Activated naive CD4-positive, alpha-beta T cell treated with anti-CD3 and anti-CD28 coated beads, Interleukin-2, amount 10 ng/mL, durations not matched to agents 7 days and 5 days (primary cell): ENCODE measurements around the gene CSNK1G2.
"Not testable (repeated sequence)": the region's sequence is repeated elsewhere in the genome, so short reads cannot be mapped to it uniquely, and the experiment has no call there.

ENCODE experiments used
- CTCF ChIA-PET: fragments of 350-600 bp; sonication (Branson Sonifier 250); formaldehyde crosslinking; loops from one replicate; lab custom pipeline; 2021; ENCODE audit warnings: antibody characterized with exemption; lab: Charles Lee
- DNase-seq: peaks from one replicate; pipeline ENCODE4 v3.0.0-alpha.2; 2020
- H3K27ac Mint-ChIP-seq: one replicate; pipeline ENCODE4 v1.8.0; 2021; ENCODE audit warnings: mild to moderate bottlenecking, moderate library complexity, mixed read lengths
- H3K27me3 Mint-ChIP-seq: one replicate; pipeline ENCODE4 v1.8.0; 2021; ENCODE audit warnings: mild to moderate bottlenecking, mixed read lengths
- H3K36me3 Mint-ChIP-seq: one replicate; pipeline ENCODE4 v1.8.0; 2021; ENCODE audit warnings: mixed read lengths
- H3K4me1 Mint-ChIP-seq: one replicate; pipeline ENCODE4 v1.8.0; 2021; ENCODE audit warnings: mixed read lengths
- H3K4me3 Mint-ChIP-seq: one replicate; pipeline ENCODE4 v1.8.0; 2021; ENCODE audit warnings: mild to moderate bottlenecking, moderate library complexity, mixed read lengths
- H3K9me3 Mint-ChIP-seq: one replicate; pipeline ENCODE4 v1.8.0; 2021; ENCODE audit warnings: mixed read lengths

CSNK1G2 gene

GRCh38 chr19:1975162-1975480, 34.1 kb downstream of the CSNK1G2 start:
- Mint-ChIP-seq H3K4me1 (peaks cover 3% of the 10 kb centered on the region), H3K36me3 (peaks cover 14% of the 10 kb centered on the region), H3K9me3 (no peaks in the 10 kb centered on the region), H3K27me3 (no peaks in the 10 kb centered on the region), H3K4me3 (no peak overlapping the region), H3K27ac (peak overlapping the region; percentile 72)
- DNase-seq: no peak
- CTCF ChIA-PET: no interaction called here

- Mint-ChIP-seq H3K36me3 (peaks cover 24% of the 10 kb centered on the region), H3K9me3 (no peaks in the 10 kb centered on the region), H3K27me3 (no peaks in the 10 kb centered on the region), H3K4me1 (peaks cover 3% of the 10 kb centered on the region), H3K27ac (no peak overlapping the region), H3K4me3 (no peak overlapping the region)
- no peak for DNase-seq
- CTCF ChIA-PET: no interaction called here
These were observed 36.1 kb downstream of the CSNK1G2 start for GRCh38 chr19:1977120-1977519.

GRCh38 chr19:1978346-1978894, 37.4 kb downstream of the CSNK1G2 start:
- H3K4me1 Mint-ChIP-seq: peaks cover 2% of the 10 kb centered on the region
- CTCF ChIA-PET: no interaction called here
- no peak for DNase-seq
- H3K27me3 Mint-ChIP-seq: no peaks in the 10 kb centered on the region
- H3K36me3 Mint-ChIP-seq: peaks cover 25% of the 10 kb centered on the region
- H3K4me3 Mint-ChIP-seq: no peak overlapping the region
- no peak overlapping the region for H3K27ac Mint-ChIP-seq
- H3K9me3 Mint-ChIP-seq: no peaks in the 10 kb centered on the region

- Mint-ChIP-seq H3K27me3 (no peaks in the 10 kb centered on the region), H3K27ac (no peak overlapping the region), H3K36me3 (peaks cover 26% of the 10 kb centered on the region), H3K4me1 (no peaks in the 10 kb centered on the region), H3K4me3 (no peak overlapping the region), H3K9me3 (no peaks in the 10 kb centered on the region)
- CTCF ChIA-PET: no interaction called here
- no peak for DNase-seq
These were observed 38.0 kb downstream of the CSNK1G2 start for GRCh38 chr19:1979017-1979416.

GRCh38 chr19:1979642-1980041, 38.7 kb downstream of the CSNK1G2 start:
- no peaks in the 10 kb centered on the region for H3K27me3 Mint-ChIP-seq
- DNase-seq: no peak
- no peaks in the 10 kb centered on the region for H3K4me1 Mint-ChIP-seq
- H3K9me3 Mint-ChIP-seq: no peaks in the 10 kb centered on the region
- H3K4me3 Mint-ChIP-seq: no peak overlapping the region
- CTCF ChIA-PET: no interaction called here
- no peak overlapping the region for H3K27ac Mint-ChIP-seq
- H3K36me3 Mint-ChIP-seq: peaks cover 25% of the 10 kb centered on the region

- Mint-ChIP-seq H3K9me3 (no peaks in the 10 kb centered on the region), H3K4me1 (no peaks in the 10 kb centered on the region), H3K4me3 (no peak overlapping the region), H3K36me3 (peaks cover 26% of the 10 kb centered on the region), H3K27me3 (no peaks in the 10 kb centered on the region), H3K27ac (no peak overlapping the region)
- DNase-seq: no peak
- CTCF ChIA-PET: no interaction called here
These were observed 39.3 kb downstream of the CSNK1G2 start for GRCh38 chr19:1980091-1980808.

GRCh38 chr19:1980809-1981181, 39.8 kb downstream of the CSNK1G2 start:
- no peak overlapping the region for H3K4me3 Mint-ChIP-seq
- peaks cover 27% of the 10 kb centered on the region for H3K36me3 Mint-ChIP-seq
- CTCF ChIA-PET: no interaction called here
- H3K9me3 Mint-ChIP-seq: no peaks in the 10 kb centered on the region
- no peak overlapping the region for H3K27ac Mint-ChIP-seq
- no peaks in the 10 kb centered on the region for H3K27me3 Mint-ChIP-seq
- DNase-seq: no peak
- H3K4me1 Mint-ChIP-seq: no peaks in the 10 kb centered on the region

- no peaks in the 10 kb centered on the region for H3K9me3 Mint-ChIP-seq
- no peaks in the 10 kb centered on the region for H3K27me3 Mint-ChIP-seq
- no peaks in the 10 kb centered on the region for H3K4me1 Mint-ChIP-seq
- CTCF ChIA-PET: no interaction called here
- no peak overlapping the region for H3K27ac Mint-ChIP-seq
- no peak for DNase-seq
- peaks cover 23% of the 10 kb centered on the region for H3K36me3 Mint-ChIP-seq
- no peak overlapping the region for H3K4me3 Mint-ChIP-seq
These were observed 40.3 kb downstream of the CSNK1G2 start for GRCh38 chr19:1981253-1981652.

- CTCF ChIA-PET: no interaction called here
- Mint-ChIP-seq H3K27me3 (no peaks in the 10 kb centered on the region), H3K4me1 (no peaks in the 10 kb centered on the region), H3K36me3 (peaks cover 27% of the 10 kb centered on the region), H3K9me3 (no peaks in the 10 kb centered on the region), H3K27ac (no peak overlapping the region), H3K4me3 (no peak overlapping the region)
- no peak for DNase-seq
These were observed 43.4 kb downstream of the CSNK1G2 start for GRCh38 chr19:1984357-1984756.

GRCh38 chr19:1985588-1986356, 44.8 kb downstream of the CSNK1G2 start:
- no peak overlapping the region for H3K4me3 Mint-ChIP-seq
- H3K27ac Mint-ChIP-seq: no peak overlapping the region
- H3K36me3 Mint-ChIP-seq: peaks cover 25% of the 10 kb centered on the region
- H3K9me3 Mint-ChIP-seq: no peaks in the 10 kb centered on the region
- H3K4me1 Mint-ChIP-seq: no peaks in the 10 kb centered on the region
- CTCF ChIA-PET: no interaction called here
- no peak for DNase-seq
- H3K27me3 Mint-ChIP-seq: no peaks in the 10 kb centered on the region

- CTCF ChIA-PET: no interaction called here
- DNase-seq: no peak
- Mint-ChIP-seq H3K27ac (no peak overlapping the region), H3K36me3 (peaks cover 21% of the 10 kb centered on the region), H3K4me3 (no peak overlapping the region), H3K27me3 (no peaks in the 10 kb centered on the region), H3K4me1 (no peaks in the 10 kb centered on the region), H3K9me3 (no peaks in the 10 kb centered on the region)
These were observed 45.6 kb downstream of the CSNK1G2 start for GRCh38 chr19:1986357-1987162.

- H3K4me1 Mint-ChIP-seq: no peaks in the 10 kb centered on the region
- H3K4me3 Mint-ChIP-seq: no peak overlapping the region
- peaks cover 17% of the 10 kb centered on the region for H3K36me3 Mint-ChIP-seq
- H3K27ac Mint-ChIP-seq: no peak overlapping the region
- CTCF ChIA-PET: interaction anchor here (0.6 kb wide), 1 partner anchor 626 kb away, joined by 3 read pairs; no protein-coding TSS in a partner anchor
- no peaks in the 10 kb centered on the region for H3K9me3 Mint-ChIP-seq
- no peaks in the 10 kb centered on the region for H3K27me3 Mint-ChIP-seq
- no peak for DNase-seq
These were observed 46.5 kb downstream of the CSNK1G2 start for GRCh38 chr19:1987197-1988187.

GRCh38 chr19:1988464-1988863, 47.5 kb downstream of the CSNK1G2 start:
- not testable (repeated sequence) for H3K4me1 Mint-ChIP-seq, H3K9me3 Mint-ChIP-seq, H3K27me3 Mint-ChIP-seq, DNase-seq, H3K4me3 Mint-ChIP-seq, H3K27ac Mint-ChIP-seq
- peaks cover 21% of the 10 kb centered on the region for H3K36me3 Mint-ChIP-seq
- CTCF ChIA-PET: interaction anchor here (0.6 kb wide), 1 partner anchor 625 kb away, joined by 3 read pairs; no protein-coding TSS in a partner anchor
